K562 (cell line): ENCODE data around the gene HMCN2. TPM values are rescaled to one million over a fixed set of nuclear protein-coding genes. Genes with fewer than 3 reads are reported as not detected.
A peak's percentile ranks its signal among the peaks of the same experiment; 100 is the strongest.

Source experiments
- ATAC-seq: fragments of 200-7000 bp; cut with Tn5 transposase; 3 replicates; pipeline ENCODE4 v1.9.1; 2020; ENCODE audit warnings: moderate library complexity
- BruUV-seq: library from RNA; stranded (reverse); fragments of 400-500 nt; replicated peaks from 2 replicates; lab custom pipeline; 2021; lab: Mats Ljungman, UMichigan
- CTCF ChIA-PET: fragments of 300-600 bp; formaldehyde crosslinking; extraction: SDS; loops from one replicate; lab custom pipeline; 2021; ENCODE audit warnings: low intra/inter-chr PET ratio; lab: Yijun Ruan, JAX
- POLR2A ChIA-PET: fragments of 300-600, 350-650 bp; sonication (Branson Sonifier 250); formaldehyde crosslinking; extraction: SDS; loops from one replicate; lab custom pipeline; 2021; ENCODE audit warnings: antibody characterized with exemption, inconsistent platforms; lab: Yijun Ruan, JAX
- DNase-seq, 4 experiments: peaks; one replicate each; pipeline versions ENCODE4 v3.0.0 to v3.0.0-alpha.2; 2011 to 2018; ENCODE audit warnings: low spot score in 3 of 4, mixed read lengths in 3 of 4; ENCODE audit errors: extremely low read depth in 1 of 4
- FAIRE-seq: peaks from 2 replicates; lab custom pipeline; 2011; peaks lifted over from hg19 to GRCh38; lab: Jason Lieb, UNC
- H2AFZ ChIP-seq: 2 replicates; pipeline ENCODE4 v1.6.0; 2011; ENCODE audit warnings: low read depth, low read length, control low read depth, inconsistent platforms
- H3K27ac ChIP-seq: fragments of 200-600 bp; 3 replicates; pipeline ENCODE4 v1.8.0; 2011; ENCODE audit warnings: low read depth, mild to moderate bottlenecking, control low read depth, inconsistent platforms, low read length, moderate library complexity, mixed read lengths; ENCODE audit errors: extremely low read depth
- H3K27me3 ChIP-seq, 2 experiments: fragments of 300-600 bp in 1 of 2; 2 replicates in 1 of 2; 3 replicates in 1 of 2; pipeline versions ENCODE4 v1.6.0 to v1.8.0; 2011; ENCODE audit warnings: inconsistent platforms in 2 of 2, low read length in 2 of 2, mild to moderate bottlenecking in 1 of 2, mixed read lengths in 1 of 2, moderate library complexity in 1 of 2; ENCODE audit not compliant: control insufficient read depth in 2 of 2, insufficient read depth in 2 of 2
- H3K36me3 ChIP-seq: fragments of 300-600 bp; 3 replicates; pipeline ENCODE4 v1.8.0; 2011; ENCODE audit warnings: mild to moderate bottlenecking, low read length, inconsistent platforms; ENCODE audit not compliant: control insufficient read depth, insufficient read depth
- H3K4me1 ChIP-seq, 2 experiments: fragments of 200-600 bp in 1 of 2; replicated peaks in 1 of 2; 2 replicates in 1 of 2; 3 replicates in 1 of 2; pipeline versions ENCODE4 v1.5.1 to v1.8.0; 2011; ENCODE audit warnings: inconsistent platforms in 2 of 2, low read length in 2 of 2, mild to moderate bottlenecking in 1 of 2, mixed read lengths in 1 of 2, moderate library complexity in 1 of 2; ENCODE audit not compliant: control insufficient read depth in 2 of 2, insufficient read depth in 2 of 2
- H3K4me2 ChIP-seq: 2 replicates; pipeline ENCODE4 v1.6.1; 2011; ENCODE audit warnings: low read length, control low read depth, inconsistent platforms, mixed read lengths; ENCODE audit not compliant: insufficient read depth
- H3K4me3 ChIP-seq: fragments of 200-600 bp; sonication (generic), shearing (Covaris generic); 2 replicates; pipeline ENCODE4 v1.5.1; 2016; ENCODE audit warnings: control low read depth, inconsistent platforms
- H3K79me2 ChIP-seq: fragments of 200-600 bp; 3 replicates; pipeline ENCODE4 v1.8.0; 2011; ENCODE audit warnings: low read length, inconsistent platforms; ENCODE audit not compliant: control insufficient read depth, insufficient read depth
- H3K9ac ChIP-seq, 2 experiments: 2 replicates each; pipeline versions ENCODE4 v1.6.0 to v1.6.1; 2011; ENCODE audit warnings: low read depth in 2 of 2, low read length in 2 of 2, control low read depth in 1 of 2, inconsistent platforms in 1 of 2, mild to moderate bottlenecking in 1 of 2, mixed read lengths in 1 of 2; ENCODE audit not compliant: insufficient read depth in 1 of 2
- H3K9me1 ChIP-seq: one replicate; pipeline ENCODE4 v1.6.0; 2011; ENCODE audit warnings: inconsistent platforms, mild to moderate bottlenecking, low read length, moderate library complexity; ENCODE audit not compliant: control insufficient read depth, insufficient read depth
- H3K9me3 ChIP-seq: replicated peaks from 2 replicates; pipeline ENCODE4 v1.5.1; 2011; ENCODE audit warnings: low read depth, low read length, inconsistent platforms; ENCODE audit not compliant: control insufficient read depth, insufficient read depth
- H4K20me1 ChIP-seq: replicated peaks from 2 replicates; pipeline ENCODE4 v1.6.1; 2011; ENCODE audit warnings: low read length, inconsistent platforms, mixed read lengths; ENCODE audit not compliant: control insufficient read depth, insufficient read depth
- CBFB ChIP-seq: sonication (generic); formaldehyde crosslinking; IDR thresholded peaks from 2 replicates; pipeline ENCODE4 v1.4.0; 2020; ENCODE audit warnings: mild to moderate bottlenecking, missing genetic modification reagents
- CSDE1 ChIP-seq, 2 experiments: fragments of 450-650 bp; IDR thresholded peaks; 2 replicates each; pipeline ENCODE4 v1.6.1; 2016; ENCODE audit warnings: mild to moderate bottlenecking in 1 of 2
- EHMT2 ChIP-seq: fragments of 450-650 bp; IDR thresholded peaks from 2 replicates; pipeline ENCODE4 v1.6.1; 2018; ENCODE audit warnings: antibody characterized with exemption
- FOSL1 ChIP-seq: fragments of 200-800 bp; sonication (Bioruptor generic); conservative IDR thresholded peaks from 2 replicates; pipeline ENCODE4 v1.6.1; 2016; ENCODE audit warnings: missing genetic modification characterization, missing compliant biosample characterization
- FOXJ2 ChIP-seq: fragments of 200-800 bp; sonication (Bioruptor generic); IDR thresholded peaks from 2 replicates; pipeline ENCODE4 v1.6.1; 2016; ENCODE audit warnings: missing genetic modification characterization, missing compliant biosample characterization
- HDAC2 ChIP-seq: fragments of 450-650 bp; IDR thresholded peaks from 2 replicates; pipeline ENCODE4 v1.6.1; 2016; ENCODE audit warnings: mild to moderate bottlenecking
- PRMT5 ChIP-seq: sonication (generic); formaldehyde crosslinking; IDR thresholded peaks from 2 replicates; pipeline ENCODE4 v1.5.0; 2020; ENCODE audit warnings: missing genetic modification reagents
- RBM14 ChIP-seq: fragments of 200-400 bp; formaldehyde crosslinking; IDR thresholded peaks from 2 replicates; pipeline ENCODE4 v1.6.1; 2018; ENCODE audit warnings: low read depth, mild to moderate bottlenecking, low read length, moderate library complexity, borderline replicate concordance; ENCODE audit not compliant: insufficient read depth
- ZNF695 ChIP-seq: fragments of 450-650 bp; formaldehyde crosslinking; IDR thresholded peaks from 2 replicates; pipeline ENCODE4 v1.4.0; 2020; ENCODE audit warnings: mild to moderate bottlenecking, moderate library complexity
- WGBS: fragments of 100-300 bp; shearing (Covaris generic); methylation state at CpG from one replicate; pipeline ENCODE4 v1.1.6; 2016; ENCODE audit warnings: low coverage, mixed read lengths; ENCODE audit not compliant: insufficient coverage; ENCODE audit errors: missing lambda C conversion rate; 5-methylcytosine and 5-hydroxymethylcytosine counted together
- in situ Hi-C: fragments of 300-500 bp; cut with MboI; formaldehyde crosslinking; loops from 4 replicates; pipeline ENCODE4 v1.15.0; 2018; ENCODE audit warnings: inconsistent platforms, mixed read lengths
- intact Hi-C: fragments of 100-400 bp; cut with micrococcal nuclease; formaldehyde crosslinking; loops from 2 replicates; pipeline ENCODE4 v1.14.2; 2022
- polyA plus RNA-seq, 8 experiments: library from polyadenylated mRNA; depleted of rRNA in 4 of 8; stranded (reverse) in 5 of 8; unstranded in 3 of 8; fragments of >200 nt; fragmentation: Nextera tagmentation in 2 of 8; fragmentation: Illumina TruSeq in 1 of 8; extraction: Ambion mirVana in 2 of 8; extraction: Trizol in 1 of 8; gene quantifications; 2 replicates each; pipeline versions ENCODE4 v1.2.1 to v1.2.3, GENCODE V29; 2011 to 2014; ENCODE audit warnings: inconsistent platforms in 1 of 8, missing spikeins in 1 of 8
- total RNA-seq, 7 experiments: library from RNA; depleted of rRNA in 6 of 7; stranded (reverse); fragments of >200 nt in 6 of 7; fragmentation: Illumina TruSeq in 2 of 7; extraction: Trizol in 2 of 7; gene quantifications; 2 replicates each; pipeline versions ENCODE4 v1.2.1 to v1.2.3, GENCODE V29; 2011 to 2021; ENCODE audit warnings: low replicate concordance in 1 of 7

Gene HMCN2
- total and polyA plus RNA-seq, 9 of the 15 experiments (the other 6 are each of a cell fraction or from before 2014, with no cell fraction given), result 0.01 TPM; not detected in 8

GRCh38 chr9:130298662-130299279 lies 33.2 kb downstream of the HMCN2 start (continued):
- 0 out of 2 replicates have a peak, but pooled peaks have one; percentile 66 for TF ChIP-seq PRMT5 (CRISPR knock-in tag)
- TF ChIP-seq RBM14, result no peak
- peak; percentile 98 for TF ChIP-seq EHMT2

DNA sequence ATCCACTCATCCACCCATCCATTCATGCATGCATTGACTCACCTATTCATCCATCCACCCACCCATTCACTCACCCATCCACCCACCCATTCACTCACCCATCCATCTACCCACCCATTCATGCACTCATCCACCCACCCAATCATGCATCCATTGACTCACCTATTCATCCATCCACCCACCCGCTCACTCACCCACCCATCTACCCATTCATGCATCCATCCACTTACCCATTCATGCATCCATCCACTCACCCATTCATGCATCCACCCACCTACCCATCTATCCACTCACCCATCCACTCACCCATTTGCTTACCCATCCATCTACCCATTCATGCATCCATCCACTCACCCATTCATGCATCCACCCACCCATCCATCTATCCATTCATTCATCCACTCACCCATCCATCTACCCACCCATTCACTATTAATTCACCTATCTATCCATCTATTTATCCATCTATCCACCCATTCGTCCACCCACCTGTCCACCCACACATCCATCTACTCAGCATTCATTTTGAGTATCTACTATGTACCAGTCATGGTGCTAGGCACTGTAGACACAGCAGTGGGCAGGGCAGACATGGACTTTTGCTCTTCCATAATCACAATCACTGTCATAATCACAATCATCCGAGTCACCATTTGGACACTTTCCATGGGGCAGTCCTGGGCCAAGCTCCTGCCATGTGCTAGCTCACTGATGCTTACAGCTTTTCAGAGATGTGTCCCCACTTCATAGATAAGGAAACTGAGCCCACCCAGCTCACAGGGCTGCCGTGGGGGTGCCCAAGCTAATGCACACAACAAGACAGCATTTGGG lies 34.4 kb downstream of the HMCN2 start:
- H3K4me1 ChIP-seq, result peaks cover 0 to 4% of the 10 kb centered on the region in 2 experiments; a peak in 1 of 5 replicates
- peaks cover 2% of the 10 kb centered on the region for H3K9me1 ChIP-seq
- POLR2A ChIA-PET, result interaction anchor here (0.7 kb wide), 1 partner anchor 22 kb away, joined by 3 read pairs; no protein-coding TSS in a partner anchor
- WGBS, result 0% methylated on average over 3 of the region's 4 CpGs
- intact Hi-C loops, result no loop called here
- no peak overlapping the region for H3K27ac ChIP-seq
- CTCF ChIA-PET, result no interaction called here
- H3K36me3 ChIP-seq, result no peaks in the 10 kb centered on the region
- no peak overlapping the region for H3K4me3 ChIP-seq
- no peak for FAIRE-seq
- no peak for ATAC-seq
- TF ChIP-seq FOSL1 (no peak), FOXJ2 (tag) (no peak), HDAC2 (no peak), CSDE1 (IDR thresholded peaks at IDR 0.05) (no peak), CBFB (no peak), ZNF695 (CRISPR knock-in tag) (no peak), RBM14 (no peak)
- TF ChIP-seq, all 486 proteins: peak for 0
- peaks cover 19 to 58% of the 10 kb centered on the region in 2 experiments for H3K27me3 ChIP-seq
- H4K20me1 ChIP-seq, result peaks cover 11% of the 10 kb centered on the region; the same call in 1 of the 2 replicates
- in situ Hi-C loops, result no loop called here
- DNase-seq, result no peak
- no peaks in the 10 kb centered on the region for H3K9me3 ChIP-seq
- BruUV-seq, result no TSS peak
- H3K9ac ChIP-seq, result no peak overlapping the region
- no peaks in the 10 kb centered on the region for H3K79me2 ChIP-seq
- no peak overlapping the region for H2AFZ ChIP-seq
- H3K4me2 ChIP-seq, result no peak overlapping the region
